ENCODE measurements around the gene AURKAIP1.
"Not testable (repeated sequence)": the region's sequence is repeated elsewhere in the genome, so short reads cannot be mapped to it uniquely, and the experiment has no call there.

AURKAIP1 gene

DNA sequence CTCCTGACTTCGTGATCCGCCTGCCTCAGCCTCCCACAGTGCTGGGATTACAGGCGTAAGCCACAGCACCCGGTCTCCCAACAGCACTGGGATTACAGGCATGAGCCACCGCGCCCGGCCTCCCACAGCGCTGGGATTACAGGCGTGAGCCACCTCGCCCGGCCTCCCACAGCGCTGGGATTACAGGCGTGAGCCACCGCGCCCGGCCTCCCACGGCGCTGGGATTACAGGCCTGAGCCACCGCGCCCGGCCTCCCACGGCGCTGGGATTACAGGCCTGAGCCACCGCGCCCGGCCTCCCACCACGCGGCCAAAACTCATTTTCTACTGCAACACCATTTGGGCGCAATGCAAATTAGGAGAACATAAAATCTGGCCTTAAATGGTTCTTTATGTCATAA lies 10.3 kb upstream of the AURKAIP1 start:
- DNase-seq = not testable (repeated sequence)

DNA sequence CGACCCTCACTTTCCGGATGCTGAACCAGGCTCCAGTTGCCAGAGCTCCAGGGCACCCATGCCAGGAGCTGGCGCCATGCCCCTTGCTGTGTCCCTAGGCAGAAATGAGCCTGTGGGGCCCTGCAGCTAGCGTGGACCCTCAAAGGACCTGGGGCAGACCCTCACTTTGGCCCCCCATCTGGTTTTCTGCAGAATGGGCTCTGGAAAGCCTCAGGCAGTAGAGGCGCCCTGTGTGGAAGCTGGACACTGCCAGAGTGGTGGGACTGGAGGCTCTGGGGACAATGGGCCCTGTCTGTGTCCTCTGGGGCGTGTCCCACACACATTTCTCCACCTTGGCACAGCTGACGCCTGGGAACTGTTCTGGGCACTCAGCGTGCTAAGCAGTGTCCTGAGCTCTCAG lies 6.3 kb upstream of the AURKAIP1 start:
- no peak for DNase-seq

DNA sequence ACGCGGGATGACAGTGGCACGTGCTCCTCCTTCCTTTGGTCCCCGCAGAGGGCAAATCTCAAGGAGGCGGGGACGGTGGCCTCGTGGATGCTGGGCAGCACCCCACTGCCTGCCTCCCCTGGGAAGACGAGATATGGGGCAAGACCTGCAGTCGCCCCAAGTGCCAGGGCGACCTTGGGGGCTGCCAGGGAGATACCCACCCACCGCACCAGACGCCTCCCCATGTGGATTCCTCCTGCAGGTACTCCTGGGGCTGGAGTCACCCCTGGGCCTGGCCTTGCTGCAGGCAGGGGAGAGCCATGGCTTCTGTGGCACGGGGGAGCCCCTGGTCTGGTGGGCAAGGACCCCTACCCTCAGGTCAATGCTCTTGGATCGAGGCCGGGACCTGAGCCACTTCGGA lies 5.9 kb upstream of the AURKAIP1 start:
- no peak for DNase-seq

DNA sequence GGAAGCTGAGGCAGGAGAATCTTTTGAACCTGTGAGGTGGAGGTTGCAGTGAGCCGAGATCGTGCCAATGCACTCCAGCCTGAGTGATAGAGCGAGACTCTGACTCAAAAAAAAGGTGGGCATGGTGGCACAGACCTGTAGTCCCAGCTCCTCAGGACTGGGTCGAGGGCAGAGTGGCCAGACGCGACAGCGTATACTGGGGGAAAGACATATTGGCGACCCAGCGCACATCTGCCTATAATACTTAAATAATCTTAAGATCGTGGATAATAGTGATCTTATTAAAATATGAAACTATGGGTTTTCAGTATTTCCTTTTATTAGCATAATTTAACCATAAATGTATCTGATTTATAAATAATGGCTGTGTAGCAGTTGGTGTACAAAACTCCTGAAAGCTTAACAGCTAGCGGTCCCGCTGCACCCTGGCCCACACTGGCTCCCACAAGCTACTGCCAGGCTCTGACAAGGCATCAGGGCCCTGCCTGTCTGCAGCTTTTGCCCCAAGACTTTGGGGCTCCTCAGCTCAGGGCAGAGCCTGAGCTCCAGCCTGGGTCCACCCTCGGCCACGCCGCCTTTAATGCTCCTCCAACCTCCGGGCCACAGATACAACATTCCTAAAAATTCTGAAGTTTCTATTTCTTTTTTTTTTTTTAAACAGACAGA lies 2.7 kb upstream of the AURKAIP1 start:
- DNase-seq = no peak

DNA sequence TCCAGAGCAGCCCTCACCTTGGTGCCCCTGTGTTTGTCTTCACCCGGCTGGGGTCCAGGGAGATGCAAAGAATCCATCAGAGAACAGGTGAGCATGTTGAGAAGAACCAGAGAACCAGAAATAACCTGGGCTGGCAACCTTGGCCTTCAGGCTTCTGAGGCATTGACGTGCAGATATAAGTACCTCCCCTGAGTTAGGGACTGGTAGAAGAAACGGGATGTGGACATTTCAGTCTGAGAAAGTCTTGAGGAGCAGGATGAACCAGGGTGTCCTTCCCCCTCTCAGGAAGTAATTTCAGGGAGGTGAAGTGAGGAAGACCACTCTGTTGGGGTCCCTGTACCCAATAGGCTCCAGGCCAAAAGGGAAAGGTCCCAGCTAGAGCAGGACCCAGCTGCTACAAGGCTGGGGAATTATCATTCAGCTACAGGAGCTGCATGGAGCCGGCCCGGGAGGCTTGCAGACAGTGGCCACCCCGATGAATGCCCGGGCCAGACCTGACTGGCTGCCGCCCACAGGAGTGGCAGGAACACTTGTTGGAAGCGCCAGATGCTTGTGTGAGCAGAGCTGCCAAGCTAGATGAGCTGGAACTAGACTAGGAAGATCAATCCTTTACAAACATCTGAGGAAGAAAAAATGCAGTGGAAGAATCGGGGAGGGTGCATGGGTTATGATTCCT lies 1.7 kb upstream of the AURKAIP1 start:
- no peak for DNase-seq

DNA sequence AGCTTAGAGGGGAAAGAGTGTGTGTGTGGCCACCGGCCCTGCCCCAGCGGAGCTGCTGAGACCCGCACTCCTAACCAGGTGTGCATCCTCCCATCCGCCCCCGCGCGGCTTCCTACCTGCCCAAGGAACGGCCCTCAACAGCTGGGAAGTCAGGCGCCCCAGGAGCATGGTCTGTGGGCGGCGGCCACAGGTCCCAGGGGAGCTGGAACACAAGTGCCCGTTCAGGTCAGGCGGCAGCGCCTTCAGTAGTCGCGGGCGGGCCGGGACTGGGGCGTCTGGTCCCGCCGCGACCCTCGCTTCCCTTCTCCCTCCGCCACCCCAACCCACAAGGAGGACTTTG lies 448 bp downstream of the AURKAIP1 start:
- DNase-seq = peak in 1 of 2 experiments; percentile 28

DNA sequence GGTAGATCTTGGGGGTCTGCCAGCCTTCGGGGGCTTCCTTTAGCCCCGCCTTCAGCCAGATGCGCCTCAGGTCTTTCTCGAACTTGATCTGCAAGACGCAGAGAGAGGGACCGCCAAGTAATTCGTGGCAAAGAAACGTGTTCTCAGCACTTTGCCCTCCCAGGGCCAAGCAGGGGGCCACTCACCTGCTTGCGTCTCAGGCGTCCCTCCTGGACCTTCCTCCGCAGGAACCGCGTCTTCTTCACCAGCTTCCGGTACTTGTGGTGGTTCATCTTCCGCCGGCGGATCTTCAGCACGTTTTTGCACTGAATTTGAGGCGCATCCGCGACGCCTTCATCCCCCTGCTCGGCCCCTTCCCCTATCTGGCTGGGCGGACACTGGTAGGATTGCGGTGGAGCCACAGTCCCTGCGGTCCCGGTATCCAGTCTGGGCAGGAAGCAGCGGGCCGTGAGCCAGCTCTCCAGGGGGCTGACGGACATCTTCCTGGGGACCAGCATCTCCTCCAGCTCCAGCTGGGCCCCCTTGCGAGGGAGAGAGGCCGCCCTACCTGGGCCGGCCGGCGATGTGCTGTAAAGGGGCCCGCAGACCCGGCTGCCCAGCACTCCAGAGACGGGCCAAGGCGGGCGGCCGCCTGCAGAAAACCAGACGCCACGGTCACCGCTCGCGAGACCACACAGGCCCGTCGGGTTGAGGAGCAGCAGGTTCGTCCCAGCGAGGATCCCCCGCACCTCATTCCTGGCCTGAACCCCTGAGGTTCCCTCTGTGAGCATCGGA lies 1.0 kb downstream of the AURKAIP1 start:
- DNase-seq = no peak

DNA sequence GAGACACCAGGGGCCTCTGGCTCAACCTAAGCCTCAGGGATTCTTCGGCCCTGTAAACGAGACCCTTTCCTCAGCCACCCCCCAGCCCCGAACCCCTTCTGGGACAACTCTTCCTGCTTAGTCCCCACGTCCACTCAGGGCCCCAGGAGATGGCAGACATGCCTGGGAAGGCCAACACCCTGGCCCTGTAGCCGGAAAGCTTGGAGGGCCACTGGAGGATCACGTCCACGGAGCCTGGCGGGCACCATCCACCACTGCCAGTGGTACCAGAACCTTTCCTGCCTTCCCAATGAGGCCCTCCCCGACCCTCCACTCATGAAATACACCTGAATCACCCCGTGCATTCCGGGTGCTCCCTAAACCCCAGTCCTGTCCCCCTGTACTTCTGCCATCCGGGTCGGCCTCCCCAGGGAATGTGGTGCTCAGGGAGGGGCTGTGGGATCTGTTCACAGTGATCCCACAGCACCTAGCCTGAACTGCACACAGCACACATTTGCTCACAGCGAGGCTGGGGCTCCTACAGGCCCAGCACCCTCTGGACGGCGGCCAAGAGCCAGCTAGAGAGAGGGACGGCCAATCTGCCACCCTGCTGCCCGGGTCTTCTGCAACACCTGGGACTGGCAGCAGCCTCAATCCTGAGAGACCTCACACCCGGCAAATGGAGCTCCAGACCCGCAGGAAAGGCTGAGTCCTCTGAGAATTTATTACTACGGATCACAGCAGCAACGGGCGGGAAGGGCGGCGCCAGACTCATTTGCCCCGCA lies 1.8 kb downstream of the AURKAIP1 start:
- no peak for DNase-seq

DNA sequence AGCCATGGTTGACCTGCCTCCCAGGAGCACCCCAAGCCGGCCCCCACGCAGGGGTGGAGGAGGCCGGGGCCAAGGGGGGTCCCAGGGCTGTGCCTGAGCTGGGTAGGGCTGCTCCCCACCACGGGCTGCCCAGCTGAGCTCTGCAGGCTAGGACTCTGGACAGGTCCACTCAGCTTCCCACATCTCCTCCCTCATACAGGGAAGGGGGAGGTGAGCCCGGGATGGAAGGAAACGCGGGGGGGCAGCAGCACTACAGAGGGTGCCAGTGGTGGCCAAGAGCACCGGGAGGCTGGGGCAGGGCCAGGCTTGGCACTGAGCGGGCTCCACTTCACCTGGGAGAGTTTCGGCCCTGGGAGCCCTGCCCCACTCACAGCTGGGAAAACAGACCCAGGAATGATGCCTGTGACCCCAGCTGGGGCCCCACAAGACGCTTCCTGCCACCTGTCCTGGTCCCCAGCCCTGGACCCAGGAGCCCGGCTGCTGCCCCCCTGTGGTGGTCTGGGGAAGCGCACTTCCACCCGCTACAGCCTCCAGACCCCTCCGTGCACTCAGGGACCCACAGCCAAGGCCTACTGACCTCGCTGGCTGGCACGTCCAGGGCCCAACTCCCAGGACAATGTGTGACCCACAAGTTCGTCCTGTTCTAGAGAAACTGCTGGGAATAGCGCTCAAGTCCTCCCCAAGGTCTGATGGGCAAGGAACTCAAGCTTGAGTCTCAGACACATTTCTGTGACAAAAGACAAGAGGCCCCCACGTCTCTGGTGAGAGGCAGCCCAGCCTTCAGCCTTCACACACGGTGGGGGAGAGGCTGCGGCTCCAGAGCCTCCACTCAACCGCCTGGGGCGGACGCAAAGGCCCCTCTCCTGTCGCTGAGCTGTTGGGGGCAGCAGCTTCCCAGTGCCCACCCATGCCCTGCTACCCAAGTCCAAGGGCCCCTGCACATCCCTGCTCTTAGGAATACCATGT lies 3.0 kb downstream of the AURKAIP1 start:
- peak; percentile 86 to 89 for DNase-seq

DNA sequence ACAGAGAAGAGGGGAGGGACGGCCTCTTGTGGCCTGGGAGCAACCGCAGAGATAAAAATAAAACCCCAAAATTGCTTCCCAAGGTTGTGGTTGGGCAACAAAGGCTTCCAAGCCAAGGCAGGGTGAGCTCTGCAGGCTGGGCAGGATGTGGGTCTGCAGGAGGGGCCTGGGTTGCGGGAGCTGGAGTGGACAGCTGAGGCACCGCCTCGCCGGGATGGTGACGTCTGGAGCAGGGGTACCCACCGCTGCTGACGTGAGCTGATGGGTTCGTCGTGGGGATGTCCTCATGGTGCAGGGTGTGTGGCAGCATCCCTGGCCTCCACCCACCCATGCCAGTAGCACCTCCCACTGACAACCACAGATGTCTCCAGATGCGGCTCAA lies 3.7 kb downstream of the AURKAIP1 start:
- peak in 1 of 2 experiments; percentile 44 for DNase-seq

DNA sequence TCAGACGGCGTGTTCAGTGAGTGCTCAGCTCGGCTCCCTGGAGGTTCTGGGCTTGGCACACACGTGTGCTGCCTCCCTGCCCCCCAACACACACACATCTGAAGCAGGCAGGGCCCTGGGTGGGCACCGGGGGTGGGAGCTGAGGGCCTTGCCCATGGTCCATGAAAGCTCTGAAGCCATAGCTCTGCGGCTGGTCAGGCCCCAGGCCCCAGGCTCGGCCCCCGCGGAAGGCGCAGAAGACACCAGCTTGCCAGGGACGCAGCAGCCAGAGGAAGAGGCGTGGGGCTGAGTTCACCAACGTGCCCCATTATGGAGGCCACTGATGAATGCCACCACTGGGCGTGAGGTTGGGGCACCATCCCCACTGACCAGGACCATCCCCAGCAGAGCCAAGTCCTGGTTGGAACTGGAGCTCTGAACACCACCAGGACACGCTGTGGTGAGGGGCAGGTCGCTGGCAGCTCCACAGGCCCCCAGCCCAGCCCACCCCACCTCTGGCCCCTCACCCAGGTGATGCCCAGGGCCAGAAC lies 4.2 kb downstream of the AURKAIP1 start:
- no peak for DNase-seq

DNA sequence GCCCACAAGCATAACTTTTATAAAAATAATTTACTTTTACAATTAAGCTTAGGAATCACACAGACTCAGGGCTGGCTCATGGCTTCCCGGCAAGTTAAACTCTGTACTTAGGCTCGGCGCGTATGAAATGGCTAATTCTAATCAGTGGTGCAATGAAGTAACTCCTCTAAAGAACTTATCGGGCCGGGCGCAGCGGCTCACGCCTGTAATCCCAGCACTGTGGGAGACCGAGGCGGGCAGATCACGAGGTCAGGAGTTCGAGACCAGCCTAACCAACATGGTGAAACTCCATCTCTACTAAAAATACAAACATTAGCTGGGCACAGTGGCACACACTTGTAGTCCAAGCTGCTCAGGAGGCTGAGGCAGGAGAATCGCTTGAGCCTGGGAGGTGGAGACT lies 4.9 kb downstream of the AURKAIP1 start:
- not testable (repeated sequence) for DNase-seq

DNA sequence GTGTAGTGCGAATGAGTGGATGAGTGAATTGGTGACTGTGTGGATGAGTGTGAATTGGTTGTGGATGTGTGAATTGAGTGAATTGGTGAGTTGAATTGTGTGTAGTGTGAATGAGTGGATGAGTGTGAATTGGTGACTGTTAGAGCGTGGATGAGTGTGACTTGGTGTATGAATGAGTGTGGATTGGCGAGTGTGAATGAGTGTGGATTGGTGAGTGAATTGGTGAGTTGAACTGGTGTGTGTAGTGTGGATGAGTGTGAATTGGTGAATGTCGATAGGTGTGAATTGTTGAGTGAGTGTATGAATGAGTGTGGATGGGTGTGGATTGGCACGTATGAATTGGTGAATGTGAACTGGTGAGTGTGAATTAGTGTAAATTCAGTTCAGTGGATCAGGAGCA lies 7.7 kb downstream of the AURKAIP1 start:
- DNase-seq = no peak

DNA sequence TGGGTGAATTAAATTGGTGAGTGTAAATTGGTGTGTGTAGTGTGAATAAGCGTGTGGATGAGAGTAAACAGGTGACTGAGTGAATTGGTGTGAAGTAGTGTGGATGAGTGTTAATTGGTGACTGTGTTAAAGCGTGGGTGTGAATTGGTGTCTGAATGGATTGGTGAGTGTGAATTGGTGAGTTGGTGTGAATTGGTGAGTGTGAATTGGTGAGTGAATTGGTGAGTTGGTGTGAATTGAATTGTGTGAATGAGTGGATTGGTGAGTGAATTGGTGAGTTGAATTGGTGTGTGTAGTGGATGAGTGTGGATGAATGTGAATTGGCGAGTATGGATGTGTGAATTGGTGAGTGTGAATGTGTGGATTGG lies 8.3 kb downstream of the AURKAIP1 start:
- DNase-seq = no peak

DNA sequence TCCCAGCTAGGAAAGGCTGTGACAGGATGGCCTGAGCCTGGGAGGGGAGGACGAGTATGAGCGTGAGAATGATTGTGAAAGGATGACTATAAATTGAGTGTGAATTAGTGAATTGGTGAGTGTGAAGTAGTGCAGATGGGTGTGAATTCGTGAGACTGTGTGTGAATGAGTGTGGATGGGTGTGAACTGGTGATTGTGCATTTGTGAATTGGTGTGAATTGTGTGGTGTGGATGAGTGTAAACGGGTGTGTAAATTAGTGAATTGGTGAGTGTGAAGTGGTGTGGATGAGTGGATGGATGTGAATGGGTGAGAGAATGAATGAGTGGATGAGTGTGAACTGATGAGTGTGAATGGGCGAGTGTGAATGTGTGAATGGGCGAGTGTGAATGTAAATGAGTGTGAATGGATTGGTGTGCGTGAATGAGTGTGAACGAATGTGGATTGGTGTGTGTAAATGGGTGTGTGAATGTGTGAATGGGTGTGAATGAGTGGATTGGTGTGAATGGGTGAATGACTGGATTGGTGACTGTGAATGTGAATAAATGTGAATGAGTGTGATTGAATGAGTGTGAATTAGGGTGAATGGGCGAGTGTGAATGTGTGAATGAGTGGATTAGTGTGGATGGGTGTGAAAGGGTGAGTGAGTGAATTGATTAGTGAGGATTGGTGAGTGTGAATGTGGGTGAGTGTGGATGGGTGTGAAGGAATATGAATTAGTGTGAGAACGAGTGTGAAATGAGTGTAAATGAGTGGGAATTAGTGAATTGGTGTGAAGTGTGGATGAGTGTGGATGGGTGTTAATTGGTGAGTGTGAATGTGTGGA lies 8.9 kb downstream of the AURKAIP1 start:
- DNase-seq = no peak

DNA sequence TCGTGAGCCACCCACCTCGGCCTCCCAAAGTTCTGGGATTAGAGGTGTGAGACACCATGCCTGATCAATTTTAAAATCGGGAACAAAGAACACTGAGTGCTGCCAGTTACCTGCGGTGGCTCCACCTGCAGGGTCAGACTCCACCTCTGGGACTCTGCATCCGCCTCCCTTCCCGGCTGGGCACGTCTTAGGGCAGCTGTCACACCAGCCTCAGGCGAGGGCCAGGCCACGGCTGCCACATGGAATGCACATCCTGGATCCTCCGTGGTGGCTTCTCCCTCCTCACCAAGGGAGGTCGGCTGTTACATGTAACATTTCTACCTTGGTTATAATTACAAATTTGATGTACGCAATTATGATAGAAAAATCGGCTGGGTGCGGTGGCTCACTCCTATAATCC lies 10.7 kb downstream of the AURKAIP1 start:
- no peak for DNase-seq

DNA sequence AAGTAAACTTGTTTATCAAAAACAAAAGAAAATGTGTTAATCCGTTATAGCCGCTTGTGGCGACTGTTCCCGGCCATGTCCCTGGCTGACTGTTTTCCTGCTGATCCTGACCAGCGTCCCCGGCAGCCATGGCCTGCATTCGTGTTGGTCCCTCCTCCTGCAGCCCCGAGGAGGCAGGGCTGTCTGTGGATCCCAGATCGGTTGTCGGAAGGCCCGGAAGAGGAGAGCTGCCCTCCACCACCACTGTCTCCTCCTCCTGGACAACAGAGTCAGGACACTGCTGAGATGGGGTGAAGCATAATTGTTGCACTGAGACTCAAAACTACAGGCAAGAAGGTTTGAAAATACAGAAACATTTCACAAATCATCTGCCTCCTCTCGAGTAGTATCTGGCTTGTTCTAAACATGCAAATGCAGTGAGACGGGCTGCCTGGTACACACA lies 13.0 kb downstream of the AURKAIP1 start:
- DNase-seq = no peak

DNA sequence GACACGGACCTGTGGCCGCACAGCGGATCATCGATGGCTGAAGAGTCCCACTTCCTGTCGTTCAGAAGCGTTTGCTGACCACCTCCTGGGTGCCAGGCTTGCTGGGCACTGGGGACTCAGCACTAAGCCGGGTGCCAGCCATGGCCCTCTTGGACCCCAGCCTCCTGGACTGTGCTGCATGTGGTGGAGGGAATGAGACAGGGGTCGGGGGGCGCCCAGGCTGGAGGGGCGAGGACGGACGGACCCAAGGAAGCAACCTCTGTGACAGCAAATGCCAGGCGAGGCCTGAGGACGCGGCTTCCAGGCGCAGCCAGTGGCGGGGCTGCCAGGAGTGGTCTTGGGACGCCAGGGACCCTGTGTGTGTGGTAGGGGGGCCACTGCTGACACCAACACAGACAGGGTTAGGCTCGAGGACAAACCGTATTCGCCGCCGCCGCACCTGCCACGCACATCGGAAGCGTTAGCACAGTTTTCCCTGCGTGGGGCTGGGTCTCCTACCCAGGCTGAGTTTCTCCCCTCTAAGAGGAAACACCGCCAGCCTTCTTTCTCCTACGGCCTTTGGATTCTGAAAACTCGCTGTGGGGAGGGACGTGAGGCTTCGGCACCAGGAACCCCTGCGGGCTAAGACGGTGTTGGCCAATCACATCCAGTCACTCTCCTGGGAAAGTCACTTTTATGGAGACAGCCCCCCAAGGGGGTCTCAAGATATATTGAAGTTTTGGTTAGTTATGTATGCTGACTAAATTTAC lies 13.6 kb downstream of the AURKAIP1 start:
- DNase-seq = no peak

DNA sequence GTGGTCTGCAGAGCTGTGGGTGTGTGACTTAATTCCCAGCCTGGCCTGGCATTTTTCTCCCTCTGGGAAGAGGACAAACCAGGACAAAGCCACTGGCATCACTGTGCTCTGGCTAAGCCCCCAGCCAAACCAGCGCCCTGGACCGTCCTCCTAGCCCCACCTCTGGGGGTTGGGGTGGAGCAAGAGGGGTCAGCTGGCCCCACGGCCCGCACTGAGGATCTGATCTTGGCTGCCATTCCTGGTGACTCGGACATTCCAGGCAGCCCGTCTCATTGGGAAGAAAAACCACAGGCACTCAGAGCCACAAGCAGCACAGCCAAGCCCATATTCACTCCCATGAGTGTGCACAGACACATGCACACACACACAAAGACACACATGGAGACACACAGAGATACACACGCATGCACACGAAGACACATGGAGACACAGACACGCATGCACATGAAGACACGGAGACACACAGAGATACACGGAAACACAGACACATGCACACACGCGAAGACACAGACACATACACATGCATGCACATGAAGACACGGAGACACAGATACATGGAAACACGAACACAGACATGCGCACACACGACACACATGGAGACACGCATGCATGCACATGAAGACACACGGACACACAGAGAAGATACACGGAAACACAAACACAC lies 14.4 kb downstream of the AURKAIP1 start:
- DNase-seq = no peak
